Measurements from ENCODE around the gene WDR17. TPM values are rescaled to one million over a fixed set of nuclear protein-coding genes. Genes with fewer than 3 reads are reported as not detected.

WDR17 gene
- total RNA-seq, 6 experiments from 2014 or later: 0.12 to 0.49 (median 0.18) TPM; not detected in 1

DNA sequence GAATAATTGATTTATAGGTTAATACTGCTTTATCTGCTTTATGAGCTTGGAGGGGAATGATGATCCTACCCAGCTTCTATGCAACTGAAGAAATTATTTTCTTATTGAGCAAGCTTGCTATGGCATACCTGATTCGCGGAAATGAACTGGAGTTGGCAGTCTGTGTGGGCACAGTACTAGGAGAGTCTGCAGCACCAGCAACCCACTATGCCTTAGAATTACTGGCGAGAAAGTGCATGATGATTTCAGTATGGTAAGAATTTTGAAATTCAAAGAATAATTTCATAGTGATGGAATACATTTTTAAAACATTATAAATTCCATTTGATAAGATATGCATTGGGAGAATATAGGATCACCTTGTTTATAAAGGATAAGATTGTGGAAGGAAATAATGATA is 97.4 kb downstream of the WDR17 start:
- ATAC-seq: no peak
- H3K9me3 ChIP-seq: no peaks in the 10 kb centered on the region
- H3K27me3 ChIP-seq: no peaks in the 10 kb centered on the region
- no peaks in the 10 kb centered on the region for H3K4me1 ChIP-seq
- no peak overlapping the region for H3K4me3 ChIP-seq
- no peaks in the 10 kb centered on the region for H3K36me3 ChIP-seq
- TF ChIP-seq, protein P1, sequence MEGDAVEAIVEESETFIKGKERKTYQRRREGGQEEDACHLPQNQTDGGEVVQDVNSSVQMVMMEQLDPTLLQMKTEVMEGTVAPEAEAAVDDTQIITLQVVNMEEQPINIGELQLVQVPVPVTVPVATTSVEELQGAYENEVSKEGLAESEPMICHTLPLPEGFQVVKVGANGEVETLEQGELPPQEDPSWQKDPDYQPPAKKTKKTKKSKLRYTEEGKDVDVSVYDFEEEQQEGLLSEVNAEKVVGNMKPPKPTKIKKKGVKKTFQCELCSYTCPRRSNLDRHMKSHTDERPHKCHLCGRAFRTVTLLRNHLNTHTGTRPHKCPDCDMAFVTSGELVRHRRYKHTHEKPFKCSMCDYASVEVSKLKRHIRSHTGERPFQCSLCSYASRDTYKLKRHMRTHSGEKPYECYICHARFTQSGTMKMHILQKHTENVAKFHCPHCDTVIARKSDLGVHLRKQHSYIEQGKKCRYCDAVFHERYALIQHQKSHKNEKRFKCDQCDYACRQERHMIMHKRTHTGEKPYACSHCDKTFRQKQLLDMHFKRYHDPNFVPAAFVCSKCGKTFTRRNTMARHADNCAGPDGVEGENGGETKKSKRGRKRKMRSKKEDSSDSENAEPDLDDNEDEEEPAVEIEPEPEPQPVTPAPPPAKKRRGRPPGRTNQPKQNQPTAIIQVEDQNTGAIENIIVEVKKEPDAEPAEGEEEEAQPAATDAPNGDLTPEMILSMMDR (IDR thresholded peaks at IDR 0.05): no peak
- TF ChIP-seq POLR2A (IDR thresholded peaks at IDR 0.05): no peak
- no peak for DNase-seq
- H3K27ac ChIP-seq: no peak overlapping the region
- WGBS (ENCODE audit: insufficient coverage, low coverage, low lambda C conversion rate, missing lambda C conversion rate): 71% methylated on average over 3 of the region's 3 CpGs
- intact Hi-C loops (cut with DNase I): no loop called here

GRCh38 chr4:176185051-176185450 is 119.4 kb downstream of the WDR17 start:
- Histone ChIP-seq H3K4me3 (no peak overlapping the region), H3K27ac (no peak overlapping the region), H3K27me3 (no peaks in the 10 kb centered on the region), H3K36me3 (no peaks in the 10 kb centered on the region), H3K4me1 (no peaks in the 10 kb centered on the region), H3K9me3 (no peaks in the 10 kb centered on the region)
- intact Hi-C loops (cut with DNase I): no loop called here
- TF ChIP-seq, protein P1 (IDR thresholded peaks at IDR 0.05): no peak
- TF ChIP-seq POLR2A (IDR thresholded peaks at IDR 0.05): no peak
- 10% methylated on average over 1 of the region's 1 CpG for WGBS (ENCODE audit: insufficient coverage, low coverage, low lambda C conversion rate, missing lambda C conversion rate)
- DNase-seq (no peak), ATAC-seq (no peak)

DNA sequence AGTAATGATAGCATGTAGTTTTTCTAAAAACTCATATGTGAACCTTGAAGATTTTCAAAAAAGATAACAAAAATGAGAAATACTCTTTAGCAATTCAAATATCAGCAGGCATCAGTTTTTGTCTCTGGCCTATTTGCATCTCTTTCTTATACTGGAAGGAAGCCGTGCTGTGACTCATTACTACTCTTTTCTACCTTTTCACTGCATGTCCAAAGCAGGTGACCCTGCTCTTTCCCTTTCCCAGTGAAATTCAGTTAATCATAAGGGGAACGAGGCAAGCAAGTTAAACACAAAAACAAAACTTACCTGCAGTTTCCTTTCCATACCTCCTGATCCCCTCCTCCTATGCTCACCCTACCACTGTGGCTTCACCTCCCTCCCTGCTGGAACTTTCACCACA is 120.4 kb downstream of the WDR17 start:
- DNase-seq: no peak
- no peak for ATAC-seq
- Histone ChIP-seq H3K27ac (no peak overlapping the region), H3K36me3 (no peaks in the 10 kb centered on the region), H3K4me3 (no peak overlapping the region), H3K4me1 (no peaks in the 10 kb centered on the region), H3K27me3 (no peaks in the 10 kb centered on the region), H3K9me3 (no peaks in the 10 kb centered on the region)
- intact Hi-C loops (cut with DNase I): no loop called here
- TF ChIP-seq POLR2A (IDR thresholded peaks at IDR 0.05): no peak
- TF ChIP-seq, protein P1 (IDR thresholded peaks at IDR 0.05): no peak
- 54% methylated on average over 2 of the region's 2 CpGs for WGBS (ENCODE audit: insufficient coverage, low coverage, low lambda C conversion rate, missing lambda C conversion rate)

DNA sequence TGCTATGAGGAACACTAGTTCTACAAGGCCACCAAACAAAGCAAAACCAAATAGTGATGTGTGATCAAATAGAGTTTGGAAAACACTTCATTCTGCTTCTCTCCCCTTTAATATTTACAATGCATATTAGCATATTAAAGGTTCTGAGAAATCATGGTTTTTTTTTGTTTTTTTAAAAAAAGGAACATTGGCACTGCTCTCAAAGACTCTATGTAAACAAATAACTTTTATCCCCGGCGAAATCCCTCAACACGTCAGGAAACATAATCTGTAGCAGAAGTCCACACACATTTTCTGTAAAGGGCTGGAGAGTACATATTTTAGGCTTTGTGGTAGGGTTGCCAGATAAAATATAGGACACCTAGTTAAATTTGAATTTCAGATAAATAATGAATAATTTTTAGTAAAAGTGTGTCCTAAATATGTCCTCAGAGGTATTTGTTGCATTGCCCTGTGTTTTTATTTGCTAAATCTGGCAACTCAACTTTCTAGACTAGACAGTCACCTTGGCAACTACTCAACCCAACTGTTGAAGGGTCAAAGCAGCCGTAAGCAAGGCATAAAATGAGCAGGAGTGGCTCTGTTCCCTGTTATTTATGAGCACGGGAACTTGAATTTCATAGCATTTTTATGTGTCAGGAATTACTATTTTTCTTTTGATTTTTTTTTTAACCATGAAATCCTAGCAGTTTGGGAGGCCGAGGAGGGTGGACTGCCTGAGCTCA is 121.2 kb downstream of the WDR17 start:
- Histone ChIP-seq H3K36me3 (no peaks in the 10 kb centered on the region), H3K27me3 (no peaks in the 10 kb centered on the region), H3K27ac (no peak overlapping the region), H3K4me1 (no peaks in the 10 kb centered on the region), H3K9me3 (no peaks in the 10 kb centered on the region), H3K4me3 (no peak overlapping the region)
- 54% methylated on average over 6 of the region's 6 CpGs for WGBS (ENCODE audit: insufficient coverage, low coverage, low lambda C conversion rate, missing lambda C conversion rate)
- ATAC-seq: no peak
- no peak for DNase-seq
- intact Hi-C loops (cut with DNase I): no loop called here
- TF ChIP-seq, protein P1 (IDR thresholded peaks at IDR 0.05): no peak
- no peak for TF ChIP-seq POLR2A (IDR thresholded peaks at IDR 0.05)
